ENCODE results near the gene ADAMTS3. TPM values are rescaled to one million over a fixed set of nuclear protein-coding genes. Genes with fewer than 3 reads are reported as not detected.

Gene ADAMTS3
- polyA plus RNA-seq, 1 donor from 2014 or later = 0.20 TPM

- H3F3A ChIP-seq (ENCODE audit: insufficient read depth, low read length, poor library complexity, severe bottlenecking) = no peaks in the 10 kb centered on the region
- H3K36me3 ChIP-seq (ENCODE audit: insufficient read depth, low read length) = no peaks in the 10 kb centered on the region
- no peaks in the 10 kb centered on the region for H3K79me2 ChIP-seq (replicated peaks; ENCODE audit: insufficient read depth, low read length)
- H3K9me3 ChIP-seq (ENCODE audit: low read length) = no peaks in the 10 kb centered on the region
- H3K9ac ChIP-seq (ENCODE audit: low read length) = no peak overlapping the region
- H3K27me3 ChIP-seq (ENCODE audit: insufficient read depth, low read depth, low read length) = no peaks in the 10 kb centered on the region
- no peak overlapping the region for H3K4me3 ChIP-seq (ENCODE audit: low read length)
- H2AFZ ChIP-seq (ENCODE audit: low read depth, low read length) = no peak overlapping the region
- H4K20me1 ChIP-seq (ENCODE audit: insufficient read depth) = no peaks in the 10 kb centered on the region
- TF ChIP-seq POLR2AphosphoS5 (IDR thresholded peaks at IDR 0.05) (no peak), EP300 (conservative IDR thresholded peaks at IDR 0.05; ENCODE audit: poor library complexity, severe bottlenecking) (no peak), EZH2 (IDR thresholded peaks at IDR 0.05; ENCODE audit: borderline replicate concordance, insufficient read depth, low read length, poor library complexity, severe bottlenecking) (no peak), MXI1 (conservative IDR thresholded peaks at IDR 0.05; ENCODE audit: poor library complexity, severe bottlenecking) (no peak), SMC3 (conservative IDR thresholded peaks at IDR 0.05; ENCODE audit: poor library complexity) (no peak), REST (IDR thresholded peaks at IDR 0.05; ENCODE audit: borderline replicate concordance) (no peak), RAD21 (conservative IDR thresholded peaks at IDR 0.05) (no peak), TAF1 (IDR thresholded peaks at IDR 0.05; ENCODE audit: low read depth) (no peak), CTCF (IDR thresholded peaks at IDR 0.05; ENCODE audit: poor library complexity, severe bottlenecking) (no peak)
- no peaks in the 10 kb centered on the region for H3K9me2 ChIP-seq (ENCODE audit: insufficient read depth, low read length)
- no peak overlapping the region for H3K4me2 ChIP-seq (ENCODE audit: low read length)
- H3K27ac ChIP-seq (ENCODE audit: low read length) = no peak overlapping the region
Measured at GRCh38 chr4:72522440-72522839, 46.6 kb downstream of the ADAMTS3 start.

GRCh38 chr4:72513227-72513626 is 55.8 kb downstream of the ADAMTS3 start:
- Histone ChIP-seq H3K4me2 (ENCODE audit: low read length) (no peak overlapping the region), H3K4me3 (ENCODE audit: low read length) (no peak overlapping the region), H3K9me3 (ENCODE audit: low read length) (peaks cover 3% of the 10 kb centered on the region), H3K9me2 (ENCODE audit: insufficient read depth, low read length) (no peaks in the 10 kb centered on the region), H3F3A (ENCODE audit: insufficient read depth, low read length, poor library complexity, severe bottlenecking) (no peaks in the 10 kb centered on the region), H2AFZ (ENCODE audit: low read depth, low read length) (no peak overlapping the region), H3K36me3 (ENCODE audit: insufficient read depth, low read length) (no peaks in the 10 kb centered on the region), H4K20me1 (ENCODE audit: insufficient read depth) (no peaks in the 10 kb centered on the region), H3K79me2 (replicated peaks; ENCODE audit: insufficient read depth, low read length) (no peaks in the 10 kb centered on the region), H3K27ac (ENCODE audit: low read length) (no peak overlapping the region), H3K27me3 (ENCODE audit: insufficient read depth, low read depth, low read length) (no peaks in the 10 kb centered on the region), H3K9ac (ENCODE audit: low read length) (no peak overlapping the region)
- TF ChIP-seq SMC3 (conservative IDR thresholded peaks at IDR 0.05; ENCODE audit: poor library complexity) (no peak), TAF1 (IDR thresholded peaks at IDR 0.05; ENCODE audit: low read depth) (no peak), CTCF (IDR thresholded peaks at IDR 0.05; ENCODE audit: poor library complexity, severe bottlenecking) (no peak), MXI1 (conservative IDR thresholded peaks at IDR 0.05; ENCODE audit: poor library complexity, severe bottlenecking) (no peak), EZH2 (IDR thresholded peaks at IDR 0.05; ENCODE audit: borderline replicate concordance, insufficient read depth, low read length, poor library complexity, severe bottlenecking) (no peak), POLR2AphosphoS5 (IDR thresholded peaks at IDR 0.05) (no peak), EP300 (conservative IDR thresholded peaks at IDR 0.05; ENCODE audit: poor library complexity, severe bottlenecking) (no peak), RAD21 (conservative IDR thresholded peaks at IDR 0.05) (no peak), REST (IDR thresholded peaks at IDR 0.05; ENCODE audit: borderline replicate concordance) (no peak)
